Measurements from ENCODE around the gene CIDEC. TPM values are rescaled to one million over a fixed set of nuclear protein-coding genes. Genes with fewer than 3 reads are reported as not detected.

CIDEC gene
- total and polyA plus RNA-seq, 2 of the 13 experiments (the other 11 are each of a cell fraction or from before 2014, with no cell fraction given), result 2.5 to 10.4 TPM

DNA sequence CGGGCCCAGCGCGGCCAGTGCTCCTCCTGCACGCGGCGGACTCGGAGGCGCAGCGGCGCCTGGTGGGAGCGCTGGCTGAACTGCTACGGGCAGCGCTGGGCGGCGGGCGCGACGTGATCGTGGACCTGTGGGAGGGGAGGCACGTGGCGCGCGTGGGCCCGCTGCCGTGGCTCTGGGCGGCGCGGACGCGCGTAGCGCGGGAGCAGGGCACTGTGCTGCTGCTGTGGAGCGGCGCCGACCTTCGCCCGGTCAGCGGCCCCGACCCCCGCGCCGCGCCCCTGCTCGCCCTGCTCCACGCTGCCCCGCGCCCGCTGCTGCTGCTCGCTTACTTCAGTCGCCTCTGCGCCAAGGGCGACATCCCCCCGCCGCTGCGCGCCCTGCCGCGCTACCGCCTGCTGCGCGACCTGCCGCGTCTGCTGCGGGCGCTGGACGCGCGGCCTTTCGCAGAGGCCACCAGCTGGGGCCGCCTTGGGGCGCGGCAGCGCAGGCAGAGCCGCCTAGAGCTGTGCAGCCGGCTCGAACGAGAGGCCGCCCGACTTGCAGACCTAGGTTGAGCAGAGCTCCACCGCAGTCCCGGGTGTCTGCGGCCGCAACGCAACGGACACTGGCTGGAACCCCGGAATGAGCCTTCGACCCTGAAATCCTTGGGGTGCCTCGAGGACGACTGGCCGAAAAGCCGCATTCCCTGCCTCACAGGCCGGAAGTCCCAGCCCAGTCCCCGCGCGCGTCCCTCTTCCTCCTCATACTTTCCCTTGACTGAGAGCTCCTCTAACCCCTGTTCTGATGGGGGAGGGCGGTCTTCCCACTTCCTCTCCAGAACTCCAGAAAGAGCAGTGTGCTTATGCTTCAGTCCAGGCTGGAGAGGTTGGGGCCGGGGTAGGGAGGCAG lies 35.4 kb upstream of the CIDEC start (continued):
- TF ChIP-seq GABPA (IDR thresholded peaks at IDR 0.05; ENCODE audit: low read depth, low read length) (no peak), GABPA (CRISPR knock-in tag; IDR thresholded peaks at IDR 0.05; ENCODE audit: low read depth) (peak; percentile 69), MED13 (CRISPR knock-in tag; IDR thresholded peaks at IDR 0.05) (peak; percentile 35; the same call in 1 of the 2 replicates), ZBTB7A (CRISPR knock-in tag; IDR thresholded peaks at IDR 0.05) (peak; percentile 81), ZFY (CRISPR knock-in tag; IDR thresholded peaks at IDR 0.05) (peak; percentile 92), PITX1 (CRISPR knock-in tag; IDR thresholded peaks at IDR 0.05) (no peak), ZSCAN25 (CRISPR knock-in tag; IDR thresholded peaks at IDR 0.05) (peak; percentile 99), SAP130 (CRISPR knock-in tag; IDR thresholded peaks at IDR 0.05; ENCODE audit: low read depth) (peak; percentile 52), ZNF232 (CRISPR knock-in tag; IDR thresholded peaks at IDR 0.05; ENCODE audit: borderline replicate concordance) (peak; percentile 77; the same call in 1 of the 2 replicates), ZNF121 (CRISPR knock-in tag; IDR thresholded peaks at IDR 0.05) (peak; percentile 69; the same call in 1 of the 2 replicates), ZFP41 (CRISPR knock-in tag; IDR thresholded peaks at IDR 0.05; ENCODE audit: borderline replicate concordance) (peak; percentile 85; the same call in 1 of the 2 replicates), SKI (IDR thresholded peaks at IDR 0.05; ENCODE audit: partially characterized antibody) (peak; percentile 54), RFX5 (IDR thresholded peaks at IDR 0.05; ENCODE audit: low read depth, low read length) (no peak), ZFP1 (CRISPR knock-in tag; IDR thresholded peaks at IDR 0.05) (no peak), ZNF326 (CRISPR knock-in tag; IDR thresholded peaks at IDR 0.05; ENCODE audit: borderline replicate concordance) (no peak), PRMT3 (CRISPR knock-in tag; IDR thresholded peaks at IDR 0.05; ENCODE audit: borderline replicate concordance, low read depth) (peak; percentile 71; the same call in 1 of the 2 replicates), STAG1 (CRISPR knock-in tag; IDR thresholded peaks at IDR 0.05) (peak; percentile 52; the same call in 1 of the 2 replicates), ZSCAN20 (CRISPR knock-in tag; IDR thresholded peaks at IDR 0.05; ENCODE audit: borderline replicate concordance) (peak; percentile 64)
- TF ChIP-seq, protein P1, sequence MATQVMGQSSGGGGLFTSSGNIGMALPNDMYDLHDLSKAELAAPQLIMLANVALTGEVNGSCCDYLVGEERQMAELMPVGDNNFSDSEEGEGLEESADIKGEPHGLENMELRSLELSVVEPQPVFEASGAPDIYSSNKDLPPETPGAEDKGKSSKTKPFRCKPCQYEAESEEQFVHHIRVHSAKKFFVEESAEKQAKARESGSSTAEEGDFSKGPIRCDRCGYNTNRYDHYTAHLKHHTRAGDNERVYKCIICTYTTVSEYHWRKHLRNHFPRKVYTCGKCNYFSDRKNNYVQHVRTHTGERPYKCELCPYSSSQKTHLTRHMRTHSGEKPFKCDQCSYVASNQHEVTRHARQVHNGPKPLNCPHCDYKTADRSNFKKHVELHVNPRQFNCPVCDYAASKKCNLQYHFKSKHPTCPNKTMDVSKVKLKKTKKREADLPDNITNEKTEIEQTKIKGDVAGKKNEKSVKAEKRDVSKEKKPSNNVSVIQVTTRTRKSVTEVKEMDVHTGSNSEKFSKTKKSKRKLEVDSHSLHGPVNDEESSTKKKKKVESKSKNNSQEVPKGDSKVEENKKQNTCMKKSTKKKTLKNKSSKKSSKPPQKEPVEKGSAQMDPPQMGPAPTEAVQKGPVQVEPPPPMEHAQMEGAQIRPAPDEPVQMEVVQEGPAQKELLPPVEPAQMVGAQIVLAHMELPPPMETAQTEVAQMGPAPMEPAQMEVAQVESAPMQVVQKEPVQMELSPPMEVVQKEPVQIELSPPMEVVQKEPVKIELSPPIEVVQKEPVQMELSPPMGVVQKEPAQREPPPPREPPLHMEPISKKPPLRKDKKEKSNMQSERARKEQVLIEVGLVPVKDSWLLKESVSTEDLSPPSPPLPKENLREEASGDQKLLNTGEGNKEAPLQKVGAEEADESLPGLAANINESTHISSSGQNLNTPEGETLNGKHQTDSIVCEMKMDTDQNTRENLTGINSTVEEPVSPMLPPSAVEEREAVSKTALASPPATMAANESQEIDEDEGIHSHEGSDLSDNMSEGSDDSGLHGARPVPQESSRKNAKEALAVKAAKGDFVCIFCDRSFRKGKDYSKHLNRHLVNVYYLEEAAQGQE (IDR thresholded peaks at IDR 0.05; ENCODE audit: borderline replicate concordance in 1 of 2, low read depth in 1 of 2, low read length in 2 of 2), result no peak

All from HepG2 (cell line).